SKM-1 (cell line): Measurements from ENCODE around the gene TMEM53.

Experiments
- DNase-seq: peaks from one replicate; lab custom pipeline; 2025; ENCODE audit not compliant: unreplicated experiment; lab: John Stamatoyannopoulos, UW

The TMEM53 gene

DNA sequence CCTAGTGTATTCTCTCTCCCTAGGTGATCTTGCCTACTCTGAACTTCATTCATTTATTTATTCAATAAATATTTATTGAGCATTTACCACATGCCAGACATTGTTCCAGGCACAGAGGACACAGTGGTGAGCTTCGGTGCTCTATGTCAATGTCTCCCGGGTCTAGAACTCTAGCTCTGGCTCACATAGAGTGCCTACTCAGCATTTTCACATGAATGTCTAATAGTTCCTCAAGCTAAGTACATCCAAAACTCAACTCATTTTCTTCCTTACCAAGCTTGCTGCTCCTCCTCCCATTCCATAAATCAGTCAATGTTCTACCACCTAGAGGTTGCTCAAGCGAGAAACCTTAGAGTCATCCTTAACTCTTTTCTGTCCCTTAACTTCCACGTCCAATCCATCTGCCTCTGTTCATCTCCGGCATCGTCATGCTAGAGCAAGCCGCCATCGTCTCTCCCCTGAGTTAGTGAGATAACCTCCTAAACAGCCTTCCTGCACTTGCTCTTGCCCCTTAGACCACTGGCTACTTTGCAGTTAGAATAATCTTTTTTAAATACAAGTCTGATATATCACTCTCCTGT is 67.5 kb downstream of the TMEM53 start:
- DNase-seq = no peak

GRCh38 chr1:44605914-44606615 is 68.2 kb downstream of the TMEM53 start:
- no peak for DNase-seq

GRCh38 chr1:44604157-44604955 is 69.9 kb downstream of the TMEM53 start:
- DNase-seq = no peak

GRCh38 chr1:44603718-44604117 is 70.6 kb downstream of the TMEM53 start:
- no peak for DNase-seq
